Large intestine (tissue), 3 donors: ENCODE data around the gene TBXAS1. TPM values are rescaled to one million over a fixed set of nuclear protein-coding genes. Genes with fewer than 3 reads are reported as not detected.

Source experiments
- DNase-seq, 2 donors: peaks; one replicate each; pipeline versions ENCODE4 v3.0.0 to v3.0.0-alpha.2; 2013
- H3K27ac ChIP-seq: one replicate; pipeline ENCODE4 v1.5.1; 2013; ENCODE audit warnings: low read length
- H3K27me3 ChIP-seq: 2 replicates; pipeline ENCODE4 v1.6.1; 2013; ENCODE audit warnings: low read length; ENCODE audit not compliant: control insufficient read depth, insufficient read depth
- H3K36me3 ChIP-seq: 2 replicates; pipeline ENCODE4 v1.6.1; 2013; ENCODE audit warnings: low read length; ENCODE audit not compliant: control insufficient read depth, insufficient read depth
- H3K4me1 ChIP-seq: one replicate; pipeline ENCODE4 v1.6.1; 2013; ENCODE audit warnings: low read length; ENCODE audit not compliant: control insufficient read depth, insufficient read depth
- H3K4me3 ChIP-seq: one replicate; pipeline ENCODE4 v1.5.1; 2013; ENCODE audit warnings: low read length
- H3K9me3 ChIP-seq: one replicate; pipeline ENCODE4 v1.6.1; 2013; ENCODE audit warnings: mild to moderate bottlenecking, low read depth, low read length, moderate library complexity; ENCODE audit not compliant: control insufficient read depth
- whole genome bisulfite sequencing: methylation state at CpG from one replicate; pipeline ENCODE4 v1.1.5; 2013; ENCODE audit warnings: low lambda C conversion rate; ENCODE audit not compliant: insufficient coverage; 5-methylcytosine and 5-hydroxymethylcytosine counted together
- polyA plus RNA-seq: library from polyadenylated mRNA; unstranded; fragments of 120-200 nt; gene quantifications from one replicate; pipeline ENCODE4 v1.2.1, GENCODE V29; 2013

TBXAS1 gene
- polyA plus RNA-seq, 1 donor = 9.6 TPM

- no CpG with 5 or more reads among the region's 6 CpGs for WGBS
- Histone ChIP-seq H3K27me3 (peaks cover 6% of the 10 kb centered on the region), H3K36me3 (no peaks in the 10 kb centered on the region), H3K9me3 (peaks cover 3% of the 10 kb centered on the region), H3K4me3 (no peak overlapping the region), H3K4me1 (no peaks in the 10 kb centered on the region), H3K27ac (no peak overlapping the region)
- DNase-seq = no peak
Measured at GRCh38 chr7:139942636-139943035, 113.6 kb downstream of the TBXAS1 start.

GRCh38 chr7:139943401-139943800 lies 114.3 kb downstream of the TBXAS1 start:
- Histone ChIP-seq H3K27ac (no peak overlapping the region), H3K9me3 (peaks cover 3% of the 10 kb centered on the region), H3K27me3 (peaks cover 6% of the 10 kb centered on the region), H3K36me3 (no peaks in the 10 kb centered on the region), H3K4me3 (no peak overlapping the region), H3K4me1 (no peaks in the 10 kb centered on the region)
- no peak for DNase-seq
- WGBS = 100% methylated on average over 2 of the region's 4 CpGs

- DNase-seq = no peak
- no peaks in the 10 kb centered on the region for H3K4me1 ChIP-seq
- no peak overlapping the region for H3K4me3 ChIP-seq
- peaks cover 6% of the 10 kb centered on the region for H3K27me3 ChIP-seq
- WGBS = 100% methylated on average over 1 of the region's 3 CpGs
- H3K9me3 ChIP-seq = peaks cover 3% of the 10 kb centered on the region
- H3K27ac ChIP-seq = no peak overlapping the region
- H3K36me3 ChIP-seq = no peaks in the 10 kb centered on the region
Measured at GRCh38 chr7:139944248-139944647, 115.2 kb downstream of the TBXAS1 start.

- DNase-seq = no peak
- no peak overlapping the region for H3K4me3 ChIP-seq
- H3K9me3 ChIP-seq = peaks cover 6% of the 10 kb centered on the region
- WGBS = 100% methylated on average over 1 of the region's 2 CpGs
- H3K4me1 ChIP-seq = no peaks in the 10 kb centered on the region
- no peaks in the 10 kb centered on the region for H3K36me3 ChIP-seq
- no peak overlapping the region for H3K27ac ChIP-seq
- H3K27me3 ChIP-seq = peaks cover 6% of the 10 kb centered on the region
Measured at GRCh38 chr7:139946533-139946932, 117.5 kb downstream of the TBXAS1 start.

GRCh38 chr7:139947021-139947420 lies 118.0 kb downstream of the TBXAS1 start:
- H3K36me3 ChIP-seq = no peaks in the 10 kb centered on the region
- no CpG with 5 or more reads among the region's 3 CpGs for WGBS
- H3K27me3 ChIP-seq = peaks cover 6% of the 10 kb centered on the region
- no peaks in the 10 kb centered on the region for H3K4me1 ChIP-seq
- H3K27ac ChIP-seq = no peak overlapping the region
- no peak for DNase-seq
- H3K9me3 ChIP-seq = peaks cover 6% of the 10 kb centered on the region
- no peak overlapping the region for H3K4me3 ChIP-seq

- H3K9me3 ChIP-seq = peaks cover 6% of the 10 kb centered on the region
- no peak for DNase-seq
- H3K4me1 ChIP-seq = no peaks in the 10 kb centered on the region
- no peak overlapping the region for H3K27ac ChIP-seq
- H3K4me3 ChIP-seq = no peak overlapping the region
- no CpG with 5 or more reads among the region's 2 CpGs for WGBS
- H3K36me3 ChIP-seq = no peaks in the 10 kb centered on the region
- H3K27me3 ChIP-seq = peaks cover 6% of the 10 kb centered on the region
Measured at GRCh38 chr7:139948167-139948566, 119.1 kb downstream of the TBXAS1 start.

- whole genome bisulfite sequencing = 82% methylated on average over 4 of the region's 10 CpGs
- Histone ChIP-seq H3K4me1 (no peaks in the 10 kb centered on the region), H3K36me3 (no peaks in the 10 kb centered on the region), H3K4me3 (no peak overlapping the region), H3K9me3 (peaks cover 6% of the 10 kb centered on the region), H3K27me3 (peaks cover 6% of the 10 kb centered on the region), H3K27ac (no peak overlapping the region)
- DNase-seq = no peak
Measured at GRCh38 chr7:139948587-139949335, 119.7 kb downstream of the TBXAS1 start.

GRCh38 chr7:139949629-139950028 lies 120.6 kb downstream of the TBXAS1 start:
- H3K27ac ChIP-seq = no peak overlapping the region
- H3K27me3 ChIP-seq = peaks cover 4% of the 10 kb centered on the region
- H3K4me3 ChIP-seq = no peak overlapping the region
- H3K36me3 ChIP-seq = no peaks in the 10 kb centered on the region
- no peaks in the 10 kb centered on the region for H3K4me1 ChIP-seq
- WGBS = no CpG with 5 or more reads among the region's 3 CpGs
- H3K9me3 ChIP-seq = peaks cover 6% of the 10 kb centered on the region
- no peak for DNase-seq

- Histone ChIP-seq H3K4me1 (no peaks in the 10 kb centered on the region), H3K4me3 (no peak overlapping the region), H3K36me3 (no peaks in the 10 kb centered on the region), H3K27ac (no peak overlapping the region), H3K9me3 (peaks cover 4% of the 10 kb centered on the region), H3K27me3 (no peaks in the 10 kb centered on the region)
- DNase-seq = peak in 1 of 2 donors; percentile 57
- WGBS = 38% methylated on average over 3 of the region's 10 CpGs
Measured at GRCh38 chr7:139950881-139951525, 121.9 kb downstream of the TBXAS1 start.

GRCh38 chr7:139953229-139953628 lies 124.2 kb downstream of the TBXAS1 start:
- H3K36me3 ChIP-seq = no peaks in the 10 kb centered on the region
- no peaks in the 10 kb centered on the region for H3K4me1 ChIP-seq
- H3K27ac ChIP-seq = no peak overlapping the region
- DNase-seq = no peak
- peaks cover 4% of the 10 kb centered on the region for H3K9me3 ChIP-seq
- WGBS = 69% methylated on average over 2 of the region's 7 CpGs
- no peaks in the 10 kb centered on the region for H3K27me3 ChIP-seq
- no peak overlapping the region for H3K4me3 ChIP-seq
